IMR-90 (cell line): Measurements from ENCODE around the gene C16orf74. TPM values are rescaled to one million over a fixed set of nuclear protein-coding genes. Genes with fewer than 3 reads are reported as not detected.
A peak's percentile ranks its signal among the peaks of the same experiment; 100 is the strongest.

Source experiments
- ATAC-seq: fragments of 200-7000 bp; cut with Tn5 transposase; 2 replicates; pipeline ENCODE4 v1.9.1; 2020; ENCODE audit warnings: low read depth, mild to moderate bottlenecking, moderate library complexity
- BruUV-seq: library from RNA; stranded (reverse); fragments of 400-500 nt; replicated peaks from 2 replicates; lab custom pipeline; 2021; lab: Mats Ljungman, UMichigan
- CTCF ChIA-PET: fragments of 300-600 bp; formaldehyde crosslinking; extraction: SDS; loops from one replicate; lab custom pipeline; 2021; ENCODE audit warnings: antibody characterized with exemption; lab: Yijun Ruan, JAX
- POLR2A ChIA-PET: fragments of 300-600 bp; sonication (Branson Sonifier 250); formaldehyde crosslinking; loops from one replicate; lab custom pipeline; 2022; ENCODE audit warnings: antibody characterized with exemption; ENCODE audit not compliant: unreplicated experiment; lab: Charles Lee
- DNase-seq: peaks from one replicate; pipeline ENCODE4 v3.0.0; 2013
- H2AFZ ChIP-seq: replicated peaks from 2 replicates; pipeline ENCODE3; 2013; ENCODE audit warnings: low read length, mild to moderate bottlenecking; ENCODE audit not compliant: poor library complexity
- H2AK5ac ChIP-seq: 2 replicates; pipeline ENCODE4 v1.6.1; 2013; ENCODE audit warnings: low read depth, low read length, inconsistent platforms
- H2AK9ac ChIP-seq: replicated peaks from 2 replicates; pipeline ENCODE3; 2013; ENCODE audit warnings: mild to moderate bottlenecking, low read depth, low read length, moderate library complexity; ENCODE audit not compliant: poor library complexity
- H2BK120ac ChIP-seq: 2 replicates; pipeline ENCODE4 v1.6.1; 2013; ENCODE audit warnings: low read depth, low read length, inconsistent platforms
- H2BK15ac ChIP-seq: 3 replicates; pipeline ENCODE4 v1.6.1; 2013; ENCODE audit warnings: low read depth, low read length, inconsistent platforms
- H2BK20ac ChIP-seq: 2 replicates; pipeline ENCODE4 v1.6.1; 2013; ENCODE audit warnings: low read depth, mild to moderate bottlenecking, inconsistent platforms, low read length, moderate library complexity
- H2BK5ac ChIP-seq: 2 replicates; pipeline ENCODE4 v1.6.1; 2013; ENCODE audit warnings: mild to moderate bottlenecking, low read depth, low read length, inconsistent platforms; ENCODE audit not compliant: poor library complexity, severe bottlenecking
- H3K14ac ChIP-seq: replicated peaks from 2 replicates; pipeline ENCODE4 v1.6.1; 2013; ENCODE audit warnings: low read depth, low read length, inconsistent platforms
- H3K18ac ChIP-seq: 2 replicates; pipeline ENCODE4 v1.6.1; 2013; ENCODE audit warnings: low read depth, low read length, control low read depth
- H3K23ac ChIP-seq: 2 replicates; pipeline ENCODE4 v1.6.1; 2013; ENCODE audit warnings: low read depth, low read length, inconsistent platforms
- H3K27ac ChIP-seq: 2 replicates; pipeline ENCODE4 v1.5.1; 2013; ENCODE audit warnings: mild to moderate bottlenecking, control low read depth, low read length; ENCODE audit not compliant: insufficient read depth
- H3K27me3 ChIP-seq: 2 replicates; pipeline ENCODE4 v1.6.1; 2013; ENCODE audit warnings: low read length; ENCODE audit not compliant: control insufficient read depth, insufficient read depth
- H3K36me3 ChIP-seq: 2 replicates; pipeline ENCODE4 v1.6.1; 2013; ENCODE audit warnings: low read length, mixed read lengths; ENCODE audit not compliant: control insufficient read depth, insufficient read depth
- H3K4ac ChIP-seq: 2 replicates; pipeline ENCODE4 v1.6.1; 2013; ENCODE audit warnings: low read depth, low read length, inconsistent platforms
- H3K4me1 ChIP-seq: 2 replicates; pipeline ENCODE4 v1.6.1; 2013; ENCODE audit warnings: low read length, mixed read lengths; ENCODE audit not compliant: control insufficient read depth, insufficient read depth
- H3K4me2 ChIP-seq: 2 replicates; pipeline ENCODE4 v1.6.1; 2013; ENCODE audit warnings: low read depth, mild to moderate bottlenecking, control low read depth, low read length, moderate library complexity
- H3K4me3 ChIP-seq: 2 replicates; pipeline ENCODE4 v1.5.1; 2013; ENCODE audit warnings: low read depth, mild to moderate bottlenecking, control low read depth, low read length, moderate library complexity; ENCODE audit not compliant: insufficient read depth
- H3K56ac ChIP-seq: 2 replicates; pipeline ENCODE4 v1.6.1; 2013; ENCODE audit warnings: low read length, inconsistent platforms; ENCODE audit not compliant: insufficient read depth; ENCODE audit errors: extremely low read depth
- H3K79me1 ChIP-seq, 2 experiments: 2 replicates each; pipeline ENCODE4 v1.6.1; 2013; ENCODE audit warnings: low read length in 2 of 2, inconsistent platforms in 1 of 2, low read depth in 1 of 2
- H3K9ac ChIP-seq: 2 replicates; pipeline ENCODE4 v1.6.1; 2013; ENCODE audit warnings: low read depth, low read length, control low read depth
- H3K9me1 ChIP-seq: 2 replicates; pipeline ENCODE4 v1.6.1; 2013; ENCODE audit warnings: low read length, inconsistent platforms; ENCODE audit not compliant: insufficient read depth
- H3K9me3 ChIP-seq: 2 replicates; pipeline ENCODE4 v1.6.1; 2013; ENCODE audit warnings: low read length; ENCODE audit not compliant: control insufficient read depth, insufficient read depth
- H4K20me1 ChIP-seq: 2 replicates; pipeline ENCODE4 v1.6.1; 2013; ENCODE audit warnings: low read length, inconsistent platforms; ENCODE audit not compliant: insufficient read depth
- H4K5ac ChIP-seq: 2 replicates; pipeline ENCODE4 v1.6.1; 2013; ENCODE audit warnings: mild to moderate bottlenecking, low read depth, low read length, control low read depth
- H4K8ac ChIP-seq, 2 experiments: 2 replicates each; pipeline ENCODE4 v1.6.1; 2013; ENCODE audit warnings: low read depth in 2 of 2, low read length in 2 of 2, control low read depth in 1 of 2, inconsistent platforms in 1 of 2
- H4K91ac ChIP-seq: 2 replicates; pipeline ENCODE4 v1.6.1; 2013; ENCODE audit warnings: low read depth, low read length, inconsistent platforms; ENCODE audit not compliant: insufficient read depth
- BHLHE40 ChIP-seq: fragments of 150-350 bp; IDR thresholded peaks from 2 replicates; pipeline ENCODE4 v1.6.1; 2016; ENCODE audit warnings: mild to moderate bottlenecking, low read depth, low read length
- CEBPB ChIP-seq: IDR thresholded peaks from 2 replicates; pipeline ENCODE4 v1.6.1; 2012; ENCODE audit warnings: low read depth, low read length, improper control_type of control experiment
- CHD1 ChIP-seq: IDR thresholded peaks from 2 replicates; pipeline ENCODE4 v1.6.1; 2012; ENCODE audit warnings: low read depth, low read length, improper control_type of control experiment
- FOS ChIP-seq: fragments of 150-350 bp; IDR thresholded peaks from 2 replicates; pipeline ENCODE4 v1.6.1; 2016; ENCODE audit warnings: low read depth, low read length
- MAFK ChIP-seq: IDR thresholded peaks from 2 replicates; pipeline ENCODE4 v1.6.1; 2012; ENCODE audit warnings: low read depth, low read length, improper control_type of control experiment
- MAZ ChIP-seq: IDR thresholded peaks from 2 replicates; pipeline ENCODE4 v1.6.1; 2012; ENCODE audit warnings: low read depth, mild to moderate bottlenecking, low read length, improper control_type of control experiment, moderate library complexity, borderline replicate concordance
- MXI1 ChIP-seq: IDR thresholded peaks from 2 replicates; pipeline ENCODE4 v1.6.1; 2012; ENCODE audit warnings: low read depth, mild to moderate bottlenecking, low read length, moderate library complexity, borderline replicate concordance
- NFE2L2 ChIP-seq: fragments of 150-350 bp; IDR thresholded peaks from 2 replicates; pipeline ENCODE4 v1.6.1; 2016; ENCODE audit warnings: low read depth, mild to moderate bottlenecking, low read length
- POLR2A ChIP-seq: IDR thresholded peaks from 2 replicates; pipeline ENCODE4 v1.6.1; 2012; ENCODE audit warnings: mild to moderate bottlenecking, low read depth, low read length
- RAD21 ChIP-seq: IDR thresholded peaks from 2 replicates; pipeline ENCODE4 v1.6.1; 2012; ENCODE audit warnings: low read length, improper control_type of control experiment
- RCOR1 ChIP-seq: IDR thresholded peaks from 2 replicates; pipeline ENCODE4 v1.6.1; 2012; ENCODE audit warnings: mild to moderate bottlenecking, low read length, improper control_type of control experiment; ENCODE audit not compliant: insufficient replicate concordance
- RFX5 ChIP-seq: IDR thresholded peaks from 2 replicates; pipeline ENCODE4 v1.8.0; 2012; ENCODE audit warnings: low read depth, mild to moderate bottlenecking, low read length, moderate library complexity
- SMC3 ChIP-seq: fragments of 150-350 bp; IDR thresholded peaks from 2 replicates; pipeline ENCODE4 v1.6.1; 2016; ENCODE audit warnings: low read depth, mild to moderate bottlenecking, antibody characterized with exemption, low read length, moderate library complexity
- WGBS, 2 experiments: methylation state at CpG; one replicate each; pipeline versions ENCODE4 v1.1.5 to v1.1.7; 2013; ENCODE audit warnings: missing lambda C conversion rate in 2 of 2; ENCODE audit not compliant: insufficient read length in 1 of 2; ENCODE audit errors: extremely low coverage in 2 of 2; 5-methylcytosine and 5-hydroxymethylcytosine counted together
- dilution Hi-C: fragments of 300-500 bp; cut with HindIII; formaldehyde crosslinking; loops from one replicate; pipeline ENCODE4 v1.14.3; 2018; ENCODE audit warnings: low sequenced_read_pairs; ENCODE audit not compliant: unreplicated experiment
- in situ Hi-C: fragments of 300-500 bp; cut with MboI; formaldehyde crosslinking; loops from 3 replicates; pipeline ENCODE4 v1.14.3; 2019; ENCODE audit warnings: low sequenced_read_pairs, inconsistent platforms, mixed read lengths
- intact Hi-C: fragments of 100-400 bp; cut with micrococcal nuclease; formaldehyde crosslinking; loops from 2 replicates; pipeline ENCODE4 v1.10.0; 2022
- polyA plus RNA-seq, 3 experiments: library from polyadenylated mRNA; depleted of rRNA; stranded (reverse); fragments of >200 nt; gene quantifications; 2 replicates each; pipeline ENCODE4 v1.2.3, GENCODE V29; 2012; ENCODE audit warnings: low replicate concordance in 1 of 3
- total RNA-seq: library from RNA; depleted of rRNA; stranded (reverse); fragments of >200 nt; gene quantifications from 2 replicates; pipeline ENCODE4 v1.2.3, GENCODE V29; 2012
- TF ChIP-seq, protein P1 (sequence below): fragments of 150-350 bp; IDR thresholded peaks from 2 replicates; pipeline ENCODE4 v1.6.1; 2016; ENCODE audit warnings: low read depth, mild to moderate bottlenecking, low read length, moderate library complexity, borderline replicate concordance
- TF ChIP-seq, protein P2 (sequence below): conservative IDR thresholded peaks from 2 replicates; pipeline ENCODE4 v1.5.1; 2012; ENCODE audit warnings: mild to moderate bottlenecking, low read depth, low read length, improper control_type of control experiment
- TF ChIP-seq, protein P3 (sequence below): fragments of 150-350 bp; IDR thresholded peaks from 2 replicates; pipeline ENCODE4 v1.6.1; 2017; ENCODE audit warnings: mild to moderate bottlenecking, antibody characterized with exemption, low read length, low read depth

The C16orf74 gene
- total and polyA plus RNA-seq, 2 of the 4 experiments (the other 2 are of a cell fraction), result 4.5 to 12.2 TPM

DNA sequence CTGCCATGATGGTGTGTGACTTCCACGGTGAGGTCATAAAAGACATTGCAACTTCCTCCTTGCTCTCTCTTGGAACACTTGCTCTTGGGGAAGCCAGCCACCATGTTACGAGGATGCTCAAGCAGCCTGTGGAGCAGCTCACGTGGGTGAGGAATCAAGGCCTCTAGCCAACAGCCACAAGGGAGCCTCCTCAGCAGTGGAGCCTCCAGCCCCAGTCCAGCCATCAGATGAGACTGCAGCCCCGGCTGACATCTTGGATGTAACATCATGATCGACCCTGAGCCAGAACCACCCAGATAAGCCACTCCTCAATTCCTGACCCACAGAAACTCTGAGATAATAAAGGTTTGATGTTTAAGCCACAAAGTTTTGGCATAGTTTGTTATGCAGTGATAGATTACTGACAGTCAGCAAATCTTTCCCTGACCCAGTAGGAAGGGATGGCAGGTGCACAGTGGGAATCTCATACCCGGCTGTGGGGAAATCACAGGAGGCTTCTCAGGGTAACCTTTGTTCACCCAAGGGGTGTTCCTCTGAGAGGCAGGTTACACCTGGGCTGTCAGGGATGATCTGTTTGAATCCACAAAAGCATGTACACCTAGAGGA is 38.8 kb downstream of the C16orf74 start:
- ATAC-seq, result no peak
- Histone ChIP-seq H3K4ac (no peak overlapping the region), H3K79me1 (no peaks in the 10 kb centered on the region; a peak in 1 of 4 replicates), H2BK20ac (no peak overlapping the region), H3K27me3 (no peaks in the 10 kb centered on the region; the same call in 1 of the 2 replicates), H2BK120ac (no peak overlapping the region), H4K91ac (no peak overlapping the region), H3K9me3 (peaks cover 9% of the 10 kb centered on the region), H3K9me1 (no peaks in the 10 kb centered on the region), H3K18ac (no peak overlapping the region), H4K8ac (no peak overlapping the region), H2AK5ac (no peak overlapping the region), H3K36me3 (peaks cover 3% of the 10 kb centered on the region), H2BK15ac (no peak overlapping the region), H3K14ac (no peak overlapping the region), H3K27ac (no peak overlapping the region), H3K9ac (no peak overlapping the region), H3K56ac (no peak overlapping the region), H3K4me3 (no peak overlapping the region), H4K20me1 (no peaks in the 10 kb centered on the region; the same call in none of the 2 replicates), H3K4me1 (peaks cover 3% of the 10 kb centered on the region; the same call in 1 of the 2 replicates), H4K5ac (no peak overlapping the region), H3K4me2 (no peak overlapping the region), H2AK9ac (peak overlapping the region; percentile 28), H2AFZ (no peak overlapping the region), H2BK5ac (no peak overlapping the region), H3K23ac (no peak overlapping the region)
- ChIA-PET POLR2A (no interaction called here), CTCF (no interaction called here)
- intact Hi-C loops (loop anchor here (10.0 kb wide), 1 partner anchor 437 kb away; no protein-coding TSS in a partner anchor), dilution Hi-C loops (no loop called here), in situ Hi-C loops (no loop called here)
- no peak for TF ChIP-seq MAZ
- TF ChIP-seq SMC3, result no peak
- TF ChIP-seq, protein P1, sequence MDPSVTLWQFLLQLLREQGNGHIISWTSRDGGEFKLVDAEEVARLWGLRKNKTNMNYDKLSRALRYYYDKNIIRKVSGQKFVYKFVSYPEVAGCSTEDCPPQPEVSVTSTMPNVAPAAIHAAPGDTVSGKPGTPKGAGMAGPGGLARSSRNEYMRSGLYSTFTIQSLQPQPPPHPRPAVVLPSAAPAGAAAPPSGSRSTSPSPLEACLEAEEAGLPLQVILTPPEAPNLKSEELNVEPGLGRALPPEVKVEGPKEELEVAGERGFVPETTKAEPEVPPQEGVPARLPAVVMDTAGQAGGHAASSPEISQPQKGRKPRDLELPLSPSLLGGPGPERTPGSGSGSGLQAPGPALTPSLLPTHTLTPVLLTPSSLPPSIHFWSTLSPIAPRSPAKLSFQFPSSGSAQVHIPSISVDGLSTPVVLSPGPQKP, result no peak
- TF ChIP-seq, protein P2, sequence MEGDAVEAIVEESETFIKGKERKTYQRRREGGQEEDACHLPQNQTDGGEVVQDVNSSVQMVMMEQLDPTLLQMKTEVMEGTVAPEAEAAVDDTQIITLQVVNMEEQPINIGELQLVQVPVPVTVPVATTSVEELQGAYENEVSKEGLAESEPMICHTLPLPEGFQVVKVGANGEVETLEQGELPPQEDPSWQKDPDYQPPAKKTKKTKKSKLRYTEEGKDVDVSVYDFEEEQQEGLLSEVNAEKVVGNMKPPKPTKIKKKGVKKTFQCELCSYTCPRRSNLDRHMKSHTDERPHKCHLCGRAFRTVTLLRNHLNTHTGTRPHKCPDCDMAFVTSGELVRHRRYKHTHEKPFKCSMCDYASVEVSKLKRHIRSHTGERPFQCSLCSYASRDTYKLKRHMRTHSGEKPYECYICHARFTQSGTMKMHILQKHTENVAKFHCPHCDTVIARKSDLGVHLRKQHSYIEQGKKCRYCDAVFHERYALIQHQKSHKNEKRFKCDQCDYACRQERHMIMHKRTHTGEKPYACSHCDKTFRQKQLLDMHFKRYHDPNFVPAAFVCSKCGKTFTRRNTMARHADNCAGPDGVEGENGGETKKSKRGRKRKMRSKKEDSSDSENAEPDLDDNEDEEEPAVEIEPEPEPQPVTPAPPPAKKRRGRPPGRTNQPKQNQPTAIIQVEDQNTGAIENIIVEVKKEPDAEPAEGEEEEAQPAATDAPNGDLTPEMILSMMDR, result no peak
- TF ChIP-seq MAFK, result no peak
- no peak for TF ChIP-seq RCOR1
- no peak for TF ChIP-seq RAD21
- no peak for TF ChIP-seq BHLHE40
- TF ChIP-seq CEBPB, result no peak
- no peak for TF ChIP-seq RFX5
- TF ChIP-seq FOS, result no peak
- no peak for TF ChIP-seq MXI1
- TF ChIP-seq, protein P3, sequence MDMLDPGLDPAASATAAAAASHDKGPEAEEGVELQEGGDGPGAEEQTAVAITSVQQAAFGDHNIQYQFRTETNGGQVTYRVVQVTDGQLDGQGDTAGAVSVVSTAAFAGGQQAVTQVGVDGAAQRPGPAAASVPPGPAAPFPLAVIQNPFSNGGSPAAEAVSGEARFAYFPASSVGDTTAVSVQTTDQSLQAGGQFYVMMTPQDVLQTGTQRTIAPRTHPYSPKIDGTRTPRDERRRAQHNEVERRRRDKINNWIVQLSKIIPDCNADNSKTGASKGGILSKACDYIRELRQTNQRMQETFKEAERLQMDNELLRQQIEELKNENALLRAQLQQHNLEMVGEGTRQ, result no peak
- no peak for TF ChIP-seq NFE2L2
- TF ChIP-seq POLR2A, result no peak
- no peak for TF ChIP-seq CHD1
- WGBS, 2 experiments, result no CpG with 5 or more reads among the region's 6 CpGs
- no peak for DNase-seq
- no TSS peak for BruUV-seq
